Pulmonary artery endothelial cell (primary cell): ENCODE data around the gene TTC12. TPM values are rescaled to one million over a fixed set of nuclear protein-coding genes. Genes with fewer than 3 reads are reported as not detected.
"Not testable (repeated sequence)": the region's sequence is repeated elsewhere in the genome, so short reads cannot be mapped to it uniquely, and the experiment has no call there.

Experiments used
- DNase-seq: peaks from one replicate; pipeline ENCODE4 v3.0.0-alpha.2; 2011; ENCODE audit warnings: low read depth, low spot score
- total RNA-seq: library from RNA; depleted of rRNA; stranded (reverse); fragments of >200 nt; gene quantifications from 2 replicates; pipeline ENCODE4 v1.2.3, GENCODE V29; 2014

Gene TTC12
- total RNA-seq, 1 donor from 2014 or later = 6.3 TPM

GRCh38 chr11:113286009-113286408 is 28.4 kb upstream of the TTC12 start:
- DNase-seq = no peak

- DNase-seq = no peak
These were observed 27.6 kb upstream of the TTC12 start for GRCh38 chr11:113286509-113287497.

GRCh38 chr11:113287801-113288200 is 26.6 kb upstream of the TTC12 start:
- no peak for DNase-seq

- no peak for DNase-seq
These were observed 26.0 kb upstream of the TTC12 start for GRCh38 chr11:113288286-113288863.

GRCh38 chr11:113289431-113290187 is 24.8 kb upstream of the TTC12 start:
- DNase-seq = no peak

GRCh38 chr11:113293936-113294335 is 20.4 kb upstream of the TTC12 start:
- no peak for DNase-seq

- no peak for DNase-seq
These were observed 18.4 kb upstream of the TTC12 start for GRCh38 chr11:113295993-113296392.

- no peak for DNase-seq
These were observed 17.8 kb upstream of the TTC12 start for GRCh38 chr11:113296447-113297205.

- not testable (repeated sequence) for DNase-seq
These were observed 15.9 kb upstream of the TTC12 start for GRCh38 chr11:113298496-113298895.

- no peak for DNase-seq
These were observed 9.5 kb upstream of the TTC12 start for GRCh38 chr11:113304916-113305315.

GRCh38 chr11:113305440-113306336 is 8.7 kb upstream of the TTC12 start:
- peak; percentile 8 for DNase-seq

- DNase-seq = no peak
These were observed 5.8 kb upstream of the TTC12 start for GRCh38 chr11:113308601-113309000.

- no peak for DNase-seq
These were observed 2.8 kb upstream of the TTC12 start for GRCh38 chr11:113311536-113311935.

- no peak for DNase-seq
These were observed 782 bp upstream of the TTC12 start for GRCh38 chr11:113313601-113314000.

- DNase-seq = no peak
These were observed 356 bp upstream of the TTC12 start for GRCh38 chr11:113314065-113314388.

- DNase-seq = no peak
These were observed 1.4 kb downstream of the TTC12 start for GRCh38 chr11:113315811-113316210.

- no peak for DNase-seq
These were observed 1.9 kb downstream of the TTC12 start for GRCh38 chr11:113316256-113316655.

GRCh38 chr11:113317339-113317738 is 3.0 kb downstream of the TTC12 start:
- no peak for DNase-seq

GRCh38 chr11:113319085-113319484 is 4.7 kb downstream of the TTC12 start:
- no peak for DNase-seq

- no peak for DNase-seq
These were observed 7.8 kb downstream of the TTC12 start for GRCh38 chr11:113322158-113322557.
